HG03064 (cell line): ENCODE data around the gene UBXN2A.

Source experiments
- ATAC-seq: cut with Tn5 transposase; IDR thresholded peaks from one replicate; pipeline ENCODE4 v1.9.1; 2021; ENCODE audit warnings: low read depth; ENCODE audit not compliant: unreplicated experiment

UBXN2A gene, protein sequence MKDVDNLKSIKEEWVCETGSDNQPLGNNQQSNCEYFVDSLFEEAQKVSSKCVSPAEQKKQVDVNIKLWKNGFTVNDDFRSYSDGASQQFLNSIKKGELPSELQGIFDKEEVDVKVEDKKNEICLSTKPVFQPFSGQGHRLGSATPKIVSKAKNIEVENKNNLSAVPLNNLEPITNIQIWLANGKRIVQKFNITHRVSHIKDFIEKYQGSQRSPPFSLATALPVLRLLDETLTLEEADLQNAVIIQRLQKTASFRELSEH

DNA sequence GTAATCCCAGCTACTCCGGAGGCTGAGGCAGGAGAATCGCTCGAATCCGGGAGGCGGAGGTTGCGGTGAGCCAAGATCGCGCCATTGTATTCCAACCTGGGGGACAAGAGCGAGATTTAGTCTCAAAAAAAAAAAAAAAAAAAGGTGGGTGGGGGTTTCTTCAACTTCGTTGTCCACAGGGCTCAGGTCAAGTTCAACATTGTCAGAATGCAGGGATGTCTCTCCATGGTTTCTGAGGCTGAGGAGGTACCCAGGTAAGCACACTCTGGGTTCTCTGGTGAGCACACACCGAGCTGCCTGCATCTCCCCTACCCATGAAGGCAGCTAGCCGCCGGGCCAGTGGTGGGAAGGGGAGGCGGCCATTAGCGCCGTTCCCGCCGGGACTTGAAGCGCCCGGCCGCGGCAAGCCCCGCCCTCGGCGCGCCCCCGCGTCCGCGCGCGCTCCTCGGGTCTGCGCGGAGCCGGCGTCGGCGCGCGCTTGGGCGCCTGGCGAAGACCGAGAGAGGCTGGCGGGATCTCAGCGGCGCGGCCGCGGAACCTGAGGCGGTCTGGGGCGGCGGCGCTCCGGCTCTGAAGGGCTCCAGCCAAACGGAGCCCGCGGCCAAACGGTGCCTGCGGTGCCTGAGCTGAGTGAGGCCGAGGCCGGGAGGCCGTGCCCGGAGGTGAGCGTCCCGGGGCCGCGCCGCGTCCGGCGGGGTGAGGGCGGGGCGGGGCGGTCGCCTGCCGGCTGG, at the start of gene UBXN2A:
TSS of gene UBXN2A (plus strand) at position 477 of the 731 bp plus-strand sequence. CDS start 17,852 bp downstream, outside the sequence.
- ATAC-seq = peak; percentile 72

DNA sequence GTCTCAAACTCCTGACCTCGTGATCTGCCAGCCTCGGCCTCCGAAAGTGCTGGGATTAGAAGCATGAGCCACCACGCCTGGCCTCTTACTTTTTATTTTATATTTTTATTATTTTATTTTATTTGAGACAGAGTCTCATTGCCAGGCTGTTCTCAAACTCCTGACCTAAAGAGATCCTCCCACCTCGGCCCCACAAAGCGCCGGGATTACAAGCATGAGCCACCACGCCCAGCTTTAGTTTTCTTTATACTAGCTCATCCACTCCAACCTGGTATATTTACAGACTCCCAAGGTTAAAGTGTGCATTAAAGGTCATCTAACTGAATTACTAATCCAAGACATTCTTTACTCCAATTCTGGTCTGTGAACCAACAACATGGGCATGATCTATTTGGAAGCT, 40.1 kb upstream of the UBXN2A start:
- no peak for ATAC-seq

- no peak for ATAC-seq
Observed at GRCh38 chr2:23900541-23901322, 39.5 kb upstream of the UBXN2A start.

DNA sequence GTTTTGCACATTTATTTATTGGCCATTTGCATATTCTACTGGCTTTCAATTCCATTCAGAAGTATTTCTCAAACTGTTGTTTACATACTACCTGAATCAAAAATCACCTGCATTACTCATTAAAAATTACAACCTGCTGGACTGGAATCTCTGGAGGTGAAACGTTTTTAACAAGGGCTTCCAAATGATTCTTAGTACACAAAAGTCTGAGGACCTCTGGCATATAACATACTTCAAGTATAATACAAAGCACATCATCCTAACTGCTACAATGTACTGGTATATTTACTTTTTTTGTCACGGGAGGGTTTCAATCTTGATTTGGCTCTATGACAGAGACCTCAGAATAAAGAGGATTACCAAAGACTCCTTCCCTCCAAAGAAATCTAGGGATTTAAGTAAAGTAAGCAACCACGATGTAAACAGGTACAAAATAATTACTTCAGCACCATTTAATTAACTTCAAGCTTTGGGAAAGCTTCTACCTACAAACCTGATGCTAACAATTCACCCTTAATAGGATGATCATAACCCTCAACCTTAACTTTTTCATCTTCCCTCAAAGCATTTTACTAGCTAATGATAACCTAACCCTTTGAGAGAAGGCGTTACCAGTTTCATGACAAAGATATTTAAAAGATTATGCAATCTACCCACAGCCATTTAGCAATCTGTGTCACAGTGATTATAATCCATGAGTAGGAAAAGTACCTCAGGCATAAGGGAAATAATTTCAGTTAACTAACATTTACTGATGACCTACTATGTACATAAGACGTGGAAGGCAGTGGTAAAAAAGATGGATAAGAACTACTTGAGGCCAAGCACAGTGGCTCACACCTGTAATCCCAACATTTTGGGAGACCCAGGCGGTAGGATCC, 38.1 kb upstream of the UBXN2A start:
- ATAC-seq = no peak

GRCh38 chr2:23903034-23903433, 37.2 kb upstream of the UBXN2A start:
- no peak for ATAC-seq

DNA sequence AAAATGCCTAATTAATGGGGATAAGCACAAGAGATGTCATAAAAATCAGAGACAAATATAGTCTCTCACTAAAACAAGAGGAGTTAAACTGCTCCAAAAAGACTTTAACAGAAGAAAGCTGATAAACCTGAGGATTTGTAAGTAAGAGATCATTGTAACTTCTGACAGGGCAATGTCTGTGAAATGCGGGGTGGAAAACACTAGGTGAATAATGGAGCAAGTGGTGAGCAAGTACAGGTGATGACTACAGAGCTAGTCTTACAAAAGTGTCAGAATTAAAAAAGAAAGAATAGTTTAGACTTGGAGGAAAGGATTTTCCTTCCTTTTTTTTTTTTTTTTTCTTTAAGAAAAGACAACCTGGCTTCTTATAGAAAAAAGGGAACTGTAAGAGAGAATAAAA, 36.0 kb upstream of the UBXN2A start:
- no peak for ATAC-seq

DNA sequence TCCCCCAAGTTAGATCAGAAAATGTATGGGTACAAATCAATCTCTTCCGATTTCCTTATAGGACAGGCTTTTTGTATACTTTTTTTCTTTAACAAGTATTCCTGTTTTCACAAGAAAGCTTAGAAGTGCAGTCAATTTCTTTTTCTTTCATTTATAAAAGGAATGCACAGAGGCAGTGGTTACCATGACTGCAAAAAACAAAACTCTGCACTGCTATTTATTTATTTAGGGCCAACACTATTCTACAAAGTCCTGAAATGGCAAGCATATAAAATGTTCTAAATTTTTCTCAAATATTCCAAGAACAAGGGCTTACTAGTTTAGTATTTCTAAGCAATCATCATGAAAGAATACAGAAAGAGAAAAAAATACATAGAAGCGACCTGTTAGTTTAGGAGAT, 35.6 kb upstream of the UBXN2A start:
- ATAC-seq = no peak

DNA sequence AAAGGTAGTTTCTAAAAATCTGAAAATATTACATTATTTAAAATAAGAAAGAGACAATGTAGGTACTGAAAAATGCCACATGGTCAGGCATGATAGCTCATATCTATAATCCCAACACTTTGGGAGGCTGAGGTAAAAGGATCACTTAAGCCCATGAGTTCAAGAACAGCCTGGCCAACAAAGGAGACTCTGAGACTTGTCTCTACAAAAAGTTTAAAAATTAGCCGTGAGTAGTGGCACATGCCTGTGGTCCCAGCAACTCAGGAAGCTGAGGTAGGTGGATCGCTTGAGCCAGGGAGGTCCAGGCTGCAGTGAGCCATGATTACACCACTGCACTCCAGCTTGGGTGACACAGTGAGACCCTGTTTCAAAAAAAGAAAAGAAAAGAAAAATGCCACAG, 35.1 kb upstream of the UBXN2A start:
- no peak for ATAC-seq

DNA sequence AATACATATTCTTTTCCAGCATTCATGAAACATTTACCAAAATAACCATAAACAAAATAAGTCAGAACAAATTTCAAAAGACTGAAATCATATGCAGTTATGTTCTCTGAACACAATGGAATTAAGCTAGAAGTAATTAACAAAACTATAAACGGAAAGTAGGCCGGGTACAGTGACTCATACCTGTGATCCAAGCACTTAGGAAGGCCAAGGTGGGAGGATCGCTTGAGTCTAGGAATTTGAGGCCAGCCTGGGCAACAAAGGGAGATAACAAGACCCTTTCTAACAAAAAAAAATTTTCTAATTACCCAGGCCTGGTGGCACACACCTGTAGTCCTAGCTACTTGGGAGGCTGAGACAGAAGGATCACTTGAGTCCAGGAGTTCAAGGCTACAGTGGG, 28.2 kb upstream of the UBXN2A start:
- ATAC-seq = no peak

DNA sequence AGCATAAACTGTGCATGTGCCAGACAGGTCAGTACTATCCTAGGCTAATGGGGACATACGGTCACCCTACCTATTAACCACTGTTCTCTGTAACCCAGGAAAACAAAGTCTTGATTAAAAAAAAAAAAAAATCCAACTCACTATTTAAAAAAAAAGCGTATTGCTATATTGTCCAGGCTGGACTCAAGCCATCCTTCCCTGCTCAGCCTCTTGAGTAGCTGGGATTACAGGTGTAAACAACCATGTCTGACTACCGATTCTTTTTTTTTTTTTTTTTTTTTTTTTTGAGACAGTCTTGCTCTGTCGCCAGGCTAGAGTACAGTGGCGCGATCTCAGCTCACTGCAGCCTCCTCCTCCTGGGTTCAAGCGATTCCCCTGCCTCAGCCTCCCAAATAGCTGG, 24.9 kb upstream of the UBXN2A start:
- ATAC-seq = no peak

DNA sequence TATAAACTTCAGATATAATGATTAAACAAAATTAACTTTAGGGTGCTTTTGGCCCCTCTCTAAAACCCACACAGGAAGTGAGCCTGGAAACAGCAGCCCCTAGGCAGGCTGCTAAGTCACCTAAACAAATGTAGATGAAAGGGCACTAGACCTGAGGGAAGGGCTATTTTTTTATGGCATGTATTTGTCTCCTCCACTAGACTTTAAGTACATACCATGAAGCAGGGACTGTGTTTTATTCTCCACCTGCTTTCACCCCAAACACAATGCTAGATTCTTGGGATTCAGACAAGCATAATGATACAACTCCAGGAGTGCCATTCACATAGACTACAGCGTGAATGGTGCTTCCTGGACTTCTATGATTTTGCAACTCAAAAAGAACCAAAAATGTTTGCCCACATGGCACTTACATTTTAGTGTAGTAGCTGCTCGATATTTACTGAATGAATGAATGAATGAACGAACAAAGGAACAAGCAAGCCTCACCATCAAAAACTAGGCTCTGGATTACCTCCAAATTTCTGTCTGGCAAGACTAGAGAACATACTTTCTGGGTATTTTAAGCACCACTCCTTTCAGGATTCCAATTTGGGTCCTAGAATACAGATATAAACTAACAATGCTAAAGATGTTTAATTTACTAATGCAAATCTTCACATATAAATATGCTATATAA, 23.4 kb upstream of the UBXN2A start:
- ATAC-seq = no peak

DNA sequence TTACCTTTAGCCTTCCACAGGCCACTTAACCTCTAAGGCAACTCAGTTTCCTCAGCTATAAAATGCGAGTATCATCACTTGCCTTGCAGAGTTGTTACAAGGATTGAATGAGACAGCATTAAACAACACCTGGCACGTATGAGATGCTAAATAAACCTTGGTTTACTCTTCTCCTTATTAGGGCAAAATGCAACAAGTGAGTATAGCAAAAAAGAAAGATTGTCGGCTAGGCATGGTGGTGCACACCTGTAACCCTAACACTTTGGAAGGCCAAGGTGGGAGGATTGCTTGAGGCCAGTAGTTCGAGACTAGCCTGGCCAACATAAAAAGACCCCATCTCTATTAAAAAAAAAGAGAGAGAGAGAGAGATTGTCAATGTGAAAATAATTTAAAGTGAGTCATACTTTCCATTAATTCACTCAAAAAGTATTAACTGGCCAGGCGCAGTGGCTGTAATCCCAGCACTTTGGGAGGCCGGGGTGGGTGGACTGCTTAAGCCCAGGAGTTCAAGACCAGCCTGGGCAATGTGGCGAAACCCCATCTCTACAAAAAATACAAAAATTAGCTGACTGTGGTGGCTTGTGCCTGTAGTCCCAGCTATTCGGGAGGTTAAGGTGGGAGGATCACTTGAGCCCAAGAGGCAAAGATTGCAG, 21.3 kb upstream of the UBXN2A start:
- ATAC-seq = no peak

- no peak for ATAC-seq
Observed at GRCh38 chr2:23924589-23925359, 15.5 kb upstream of the UBXN2A start.

- ATAC-seq = peak; percentile 54
Observed at GRCh38 chr2:23925702-23926289, 14.5 kb upstream of the UBXN2A start.

DNA sequence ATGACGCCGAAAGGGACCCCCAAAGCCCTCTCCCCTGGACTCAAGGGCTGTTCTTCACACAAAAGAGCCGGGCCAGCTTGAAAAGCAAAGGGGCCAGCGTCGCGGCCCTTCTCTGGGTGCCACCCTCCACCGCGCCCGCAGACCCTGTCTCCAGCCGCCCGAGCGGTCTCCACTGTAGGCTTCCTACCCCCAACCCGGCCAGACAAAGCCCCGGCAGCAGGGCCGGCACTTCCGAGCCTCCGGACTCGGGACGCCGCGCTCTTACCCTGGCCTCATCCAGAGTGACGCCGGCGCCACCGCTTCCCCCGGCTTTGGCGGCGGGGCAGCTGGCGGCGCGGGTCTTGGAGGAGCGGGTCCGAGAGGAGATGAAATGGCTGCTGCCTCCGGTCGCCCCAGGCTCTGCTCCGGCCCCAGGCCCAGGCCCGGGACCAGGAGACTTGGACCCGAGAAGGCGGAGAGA, 13.9 kb upstream of the UBXN2A start:
- peak; percentile 20 for ATAC-seq

- ATAC-seq = peak; percentile 76
Observed at GRCh38 chr2:23926750-23927571, 13.3 kb upstream of the UBXN2A start, which contains the start of gene ATAD2B. ATAD2B (minus strand) TSS chr2:23927123; CDS start chr2:23926770, 353 bp downstream.

- no peak for ATAC-seq
Observed at GRCh38 chr2:23934259-23934658, 6.0 kb upstream of the UBXN2A start.
